Measurements from ENCODE around the gene ZNF396. TPM values are rescaled to one million over a fixed set of nuclear protein-coding genes. Genes with fewer than 3 reads are reported as not detected.

The ZNF396 gene
- total and polyA plus RNA-seq, 9 of the 15 experiments (the other 6 are each of a cell fraction or from before 2014, with no cell fraction given), result 0.73 to 2.3 (median 1.9) TPM

DNA sequence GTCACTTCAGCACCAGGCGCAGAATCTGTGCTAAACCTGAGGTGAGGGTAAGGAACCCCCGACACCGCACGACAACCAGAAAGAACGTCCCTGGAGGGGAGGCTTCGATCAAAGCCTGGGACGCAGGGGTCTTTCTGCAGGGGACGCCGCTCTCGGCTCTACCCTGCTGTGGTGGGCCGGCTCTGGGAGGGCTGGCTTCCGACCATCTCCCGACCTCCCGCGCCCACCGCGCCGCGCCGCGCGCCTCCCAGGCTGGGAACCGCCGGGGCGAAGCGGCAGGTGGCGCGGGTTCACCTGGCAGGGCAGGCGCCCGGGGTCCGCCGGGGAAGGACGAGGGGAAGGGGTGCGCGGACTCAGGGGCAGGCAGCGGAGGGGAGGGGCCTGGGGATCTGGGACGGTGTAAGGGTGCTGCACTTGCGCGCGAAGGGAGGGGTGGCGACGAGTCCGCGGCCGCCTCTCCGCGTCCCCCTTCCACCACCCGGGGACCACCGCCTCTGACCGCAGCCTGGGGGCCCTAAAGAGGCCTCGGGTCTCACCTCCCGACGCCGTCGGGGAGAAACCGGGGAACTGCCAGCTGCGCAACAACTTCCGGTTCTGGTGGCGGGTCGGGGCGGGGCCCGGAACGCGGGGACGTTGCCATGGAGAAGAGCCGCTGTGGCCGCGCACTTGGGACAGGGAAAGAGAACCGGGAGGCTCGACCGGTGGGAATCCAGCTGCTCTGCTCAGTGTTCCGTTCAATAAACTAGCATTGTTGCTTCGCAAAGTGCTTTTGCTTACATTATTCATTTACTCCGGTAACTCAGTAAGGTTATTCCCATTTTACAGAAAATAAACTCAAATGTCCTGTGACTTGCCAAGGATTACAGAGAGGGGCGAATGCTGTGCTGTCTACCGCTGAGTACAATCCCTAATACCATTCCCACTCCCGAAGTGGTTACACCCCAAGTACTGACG lies at the start of gene ZNF396 (continued):
- TF ChIP-seq EP300 (IDR thresholded peaks at IDR 0.05; ENCODE audit: low read length) (no peak), ZNF696 (CRISPR knock-in tag; conservative IDR thresholded peaks at IDR 0.05) (no peak), SETDB1 (IDR thresholded peaks at IDR 0.05; ENCODE audit: low read length) (no peak), GATAD2A (IDR thresholded peaks at IDR 0.05) (no peak), CEBPB (tag; IDR thresholded peaks at IDR 0.05) (no peak), TEAD4 (IDR thresholded peaks at IDR 0.05; ENCODE audit: low read length) (no peak), TEAD4 (CRISPR knock-in tag; IDR thresholded peaks at IDR 0.05; ENCODE audit: borderline replicate concordance) (no peak), ZNF280B (CRISPR knock-in tag; IDR thresholded peaks at IDR 0.05) (no peak), SMAD2 (IDR thresholded peaks at IDR 0.05; ENCODE audit: low read depth, low read length) (no peak), KAT2B (IDR thresholded peaks at IDR 0.05; ENCODE audit: low read depth, low read length) (no peak), NR2C1 (IDR thresholded peaks at IDR 0.05) (peak; percentile 94), NR2C1 (tag; IDR thresholded peaks at IDR 0.05) (peak; percentile 96), ZNF121 (CRISPR knock-in tag; conservative IDR thresholded peaks at IDR 0.05) (no peak)
- TF ChIP-seq, protein P1, sequence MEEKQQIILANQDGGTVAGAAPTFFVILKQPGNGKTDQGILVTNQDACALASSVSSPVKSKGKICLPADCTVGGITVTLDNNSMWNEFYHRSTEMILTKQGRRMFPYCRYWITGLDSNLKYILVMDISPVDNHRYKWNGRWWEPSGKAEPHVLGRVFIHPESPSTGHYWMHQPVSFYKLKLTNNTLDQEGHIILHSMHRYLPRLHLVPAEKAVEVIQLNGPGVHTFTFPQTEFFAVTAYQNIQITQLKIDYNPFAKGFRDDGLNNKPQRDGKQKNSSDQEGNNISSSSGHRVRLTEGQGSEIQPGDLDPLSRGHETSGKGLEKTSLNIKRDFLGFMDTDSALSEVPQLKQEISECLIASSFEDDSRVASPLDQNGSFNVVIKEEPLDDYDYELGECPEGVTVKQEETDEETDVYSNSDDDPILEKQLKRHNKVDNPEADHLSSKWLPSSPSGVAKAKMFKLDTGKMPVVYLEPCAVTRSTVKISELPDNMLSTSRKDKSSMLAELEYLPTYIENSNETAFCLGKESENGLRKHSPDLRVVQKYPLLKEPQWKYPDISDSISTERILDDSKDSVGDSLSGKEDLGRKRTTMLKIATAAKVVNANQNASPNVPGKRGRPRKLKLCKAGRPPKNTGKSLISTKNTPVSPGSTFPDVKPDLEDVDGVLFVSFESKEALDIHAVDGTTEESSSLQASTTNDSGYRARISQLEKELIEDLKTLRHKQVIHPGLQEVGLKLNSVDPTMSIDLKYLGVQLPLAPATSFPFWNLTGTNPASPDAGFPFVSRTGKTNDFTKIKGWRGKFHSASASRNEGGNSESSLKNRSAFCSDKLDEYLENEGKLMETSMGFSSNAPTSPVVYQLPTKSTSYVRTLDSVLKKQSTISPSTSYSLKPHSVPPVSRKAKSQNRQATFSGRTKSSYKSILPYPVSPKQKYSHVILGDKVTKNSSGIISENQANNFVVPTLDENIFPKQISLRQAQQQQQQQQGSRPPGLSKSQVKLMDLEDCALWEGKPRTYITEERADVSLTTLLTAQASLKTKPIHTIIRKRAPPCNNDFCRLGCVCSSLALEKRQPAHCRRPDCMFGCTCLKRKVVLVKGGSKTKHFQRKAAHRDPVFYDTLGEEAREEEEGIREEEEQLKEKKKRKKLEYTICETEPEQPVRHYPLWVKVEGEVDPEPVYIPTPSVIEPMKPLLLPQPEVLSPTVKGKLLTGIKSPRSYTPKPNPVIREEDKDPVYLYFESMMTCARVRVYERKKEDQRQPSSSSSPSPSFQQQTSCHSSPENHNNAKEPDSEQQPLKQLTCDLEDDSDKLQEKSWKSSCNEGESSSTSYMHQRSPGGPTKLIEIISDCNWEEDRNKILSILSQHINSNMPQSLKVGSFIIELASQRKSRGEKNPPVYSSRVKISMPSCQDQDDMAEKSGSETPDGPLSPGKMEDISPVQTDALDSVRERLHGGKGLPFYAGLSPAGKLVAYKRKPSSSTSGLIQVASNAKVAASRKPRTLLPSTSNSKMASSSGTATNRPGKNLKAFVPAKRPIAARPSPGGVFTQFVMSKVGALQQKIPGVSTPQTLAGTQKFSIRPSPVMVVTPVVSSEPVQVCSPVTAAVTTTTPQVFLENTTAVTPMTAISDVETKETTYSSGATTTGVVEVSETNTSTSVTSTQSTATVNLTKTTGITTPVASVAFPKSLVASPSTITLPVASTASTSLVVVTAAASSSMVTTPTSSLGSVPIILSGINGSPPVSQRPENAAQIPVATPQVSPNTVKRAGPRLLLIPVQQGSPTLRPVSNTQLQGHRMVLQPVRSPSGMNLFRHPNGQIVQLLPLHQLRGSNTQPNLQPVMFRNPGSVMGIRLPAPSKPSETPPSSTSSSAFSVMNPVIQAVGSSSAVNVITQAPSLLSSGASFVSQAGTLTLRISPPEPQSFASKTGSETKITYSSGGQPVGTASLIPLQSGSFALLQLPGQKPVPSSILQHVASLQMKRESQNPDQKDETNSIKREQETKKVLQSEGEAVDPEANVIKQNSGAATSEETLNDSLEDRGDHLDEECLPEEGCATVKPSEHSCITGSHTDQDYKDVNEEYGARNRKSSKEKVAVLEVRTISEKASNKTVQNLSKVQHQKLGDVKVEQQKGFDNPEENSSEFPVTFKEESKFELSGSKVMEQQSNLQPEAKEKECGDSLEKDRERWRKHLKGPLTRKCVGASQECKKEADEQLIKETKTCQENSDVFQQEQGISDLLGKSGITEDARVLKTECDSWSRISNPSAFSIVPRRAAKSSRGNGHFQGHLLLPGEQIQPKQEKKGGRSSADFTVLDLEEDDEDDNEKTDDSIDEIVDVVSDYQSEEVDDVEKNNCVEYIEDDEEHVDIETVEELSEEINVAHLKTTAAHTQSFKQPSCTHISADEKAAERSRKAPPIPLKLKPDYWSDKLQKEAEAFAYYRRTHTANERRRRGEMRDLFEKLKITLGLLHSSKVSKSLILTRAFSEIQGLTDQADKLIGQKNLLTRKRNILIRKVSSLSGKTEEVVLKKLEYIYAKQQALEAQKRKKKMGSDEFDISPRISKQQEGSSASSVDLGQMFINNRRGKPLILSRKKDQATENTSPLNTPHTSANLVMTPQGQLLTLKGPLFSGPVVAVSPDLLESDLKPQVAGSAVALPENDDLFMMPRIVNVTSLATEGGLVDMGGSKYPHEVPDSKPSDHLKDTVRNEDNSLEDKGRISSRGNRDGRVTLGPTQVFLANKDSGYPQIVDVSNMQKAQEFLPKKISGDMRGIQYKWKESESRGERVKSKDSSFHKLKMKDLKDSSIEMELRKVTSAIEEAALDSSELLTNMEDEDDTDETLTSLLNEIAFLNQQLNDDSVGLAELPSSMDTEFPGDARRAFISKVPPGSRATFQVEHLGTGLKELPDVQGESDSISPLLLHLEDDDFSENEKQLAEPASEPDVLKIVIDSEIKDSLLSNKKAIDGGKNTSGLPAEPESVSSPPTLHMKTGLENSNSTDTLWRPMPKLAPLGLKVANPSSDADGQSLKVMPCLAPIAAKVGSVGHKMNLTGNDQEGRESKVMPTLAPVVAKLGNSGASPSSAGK (IDR thresholded peaks at IDR 0.05), result no peak

Measured in K562 (cell line).